RKO (cell line): Measurements from ENCODE around the gene COL23A1.

Experiments used
- DNase-seq: peaks from one replicate; pipeline ENCODE4 v3.0.0-alpha.2; 2016; ENCODE audit warnings: low spot score

COL23A1 gene

DNA sequence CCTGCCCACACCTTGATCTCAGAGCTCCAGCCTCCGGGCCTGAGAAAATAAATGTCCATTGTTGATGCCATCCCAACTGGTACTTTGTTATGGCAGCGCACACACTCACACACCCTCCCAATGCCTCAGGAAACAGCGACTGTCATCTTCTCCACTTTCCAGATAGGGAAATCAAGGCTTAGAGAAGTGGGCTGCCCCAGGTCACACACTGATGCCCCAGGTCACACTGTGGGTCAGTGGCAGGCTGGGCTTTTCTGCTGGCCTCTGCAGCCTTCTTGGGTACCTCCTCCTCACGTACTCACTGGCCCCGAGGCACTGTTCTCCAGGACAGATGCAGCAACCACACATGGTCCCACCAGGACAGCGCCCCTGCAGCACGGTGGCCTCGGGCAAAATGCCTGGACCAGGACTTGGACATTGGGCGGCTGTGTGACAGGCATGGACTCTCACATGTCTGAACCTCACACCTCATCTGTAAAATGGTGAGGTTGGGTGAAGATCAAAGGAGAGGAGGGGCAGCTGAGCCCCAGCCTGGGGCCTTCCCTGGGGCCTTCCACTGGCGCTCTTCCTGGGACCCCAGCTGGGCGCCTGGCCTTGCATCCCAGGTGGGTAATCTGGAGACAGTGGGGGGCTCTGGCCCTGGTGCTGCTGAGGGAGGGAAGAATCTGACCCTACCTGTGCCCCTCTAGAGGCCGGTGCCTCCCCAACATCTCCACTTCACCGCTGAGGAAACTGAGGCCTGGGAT lies 156.0 kb downstream of the COL23A1 start:
- DNase-seq = no peak

DNA sequence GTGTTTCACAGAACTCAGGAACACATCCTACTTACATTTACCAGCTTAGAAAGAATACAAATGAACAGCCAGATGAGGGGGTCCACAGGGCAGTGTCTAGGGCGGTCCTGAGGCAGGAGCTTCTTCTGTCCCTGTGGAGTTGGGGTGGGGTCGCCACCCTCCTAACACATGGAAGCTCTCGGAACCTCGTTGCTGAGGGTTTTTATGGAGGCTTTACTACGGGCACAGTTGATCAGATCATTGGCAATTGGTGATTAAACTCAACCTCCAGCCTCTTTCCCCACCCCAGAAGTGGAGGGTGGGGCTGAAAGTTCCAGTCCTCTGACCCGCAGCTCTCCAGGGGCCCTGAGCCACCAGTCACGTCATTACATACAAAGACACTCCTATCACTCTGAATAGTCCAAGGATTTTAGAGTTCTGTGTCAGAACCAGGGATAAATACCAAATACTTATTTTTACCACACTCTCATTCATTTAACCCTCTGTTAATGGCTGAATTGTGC lies 156.9 kb downstream of the COL23A1 start:
- no peak for DNase-seq

DNA sequence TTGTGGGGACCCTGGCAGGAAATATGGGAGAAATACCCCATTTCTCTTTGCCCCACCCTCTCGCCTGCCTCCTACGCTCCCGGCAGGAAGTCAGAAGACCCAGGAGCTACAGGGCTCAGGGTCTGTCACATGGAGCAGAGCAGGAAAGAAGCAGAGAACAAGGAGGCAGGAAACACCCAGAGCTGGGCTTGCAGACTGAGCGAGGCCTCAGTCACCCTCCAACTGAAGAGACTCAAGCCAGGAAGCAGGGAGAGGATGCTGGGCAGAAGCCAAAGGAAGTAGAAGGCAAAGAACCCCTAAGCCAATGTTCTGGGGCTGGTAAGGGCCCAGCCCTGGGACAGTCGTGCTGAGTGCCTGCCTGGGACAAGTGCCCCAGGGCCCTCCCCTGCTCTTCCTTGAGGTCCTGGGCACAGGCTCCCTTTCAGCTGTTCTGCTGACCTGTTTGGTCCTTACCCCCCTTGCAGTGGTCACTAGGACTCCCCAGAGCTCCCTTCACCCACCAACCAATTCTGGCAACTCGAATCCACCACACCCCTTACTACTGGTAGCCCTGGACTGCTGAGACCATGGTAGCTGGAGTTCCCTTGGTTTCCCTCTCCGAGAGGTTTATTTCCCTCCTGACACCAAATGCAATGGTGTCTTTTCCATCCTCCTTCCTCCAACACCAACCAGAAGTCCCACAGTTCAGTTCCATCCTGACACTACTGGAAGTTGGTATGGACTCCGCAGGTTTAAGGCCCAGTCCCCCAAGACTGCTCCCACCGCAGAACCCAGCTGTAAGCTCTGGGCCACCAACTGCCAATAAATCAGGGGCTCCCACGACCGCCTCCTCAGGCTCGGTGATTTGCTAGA lies 157.5 kb downstream of the COL23A1 start:
- no peak for DNase-seq

DNA sequence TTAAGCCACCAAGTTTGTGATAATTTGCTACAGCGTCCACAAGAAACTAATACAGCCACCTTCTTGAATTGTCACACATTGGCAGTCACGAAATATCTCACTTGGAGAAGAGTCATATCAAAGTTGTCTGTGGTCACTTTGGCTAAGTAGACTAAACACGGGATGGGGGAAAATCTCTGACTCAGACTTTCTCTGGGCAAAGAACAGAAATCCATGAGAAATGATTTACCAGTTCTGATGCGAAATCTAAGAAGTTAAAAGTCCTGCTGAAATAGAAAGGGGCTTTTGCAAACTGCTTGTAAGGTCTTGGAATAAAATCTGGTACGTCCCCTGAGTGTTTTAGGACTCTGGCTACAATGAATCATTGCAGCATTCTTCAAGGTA lies 158.4 kb downstream of the COL23A1 start:
- no peak for DNase-seq

DNA sequence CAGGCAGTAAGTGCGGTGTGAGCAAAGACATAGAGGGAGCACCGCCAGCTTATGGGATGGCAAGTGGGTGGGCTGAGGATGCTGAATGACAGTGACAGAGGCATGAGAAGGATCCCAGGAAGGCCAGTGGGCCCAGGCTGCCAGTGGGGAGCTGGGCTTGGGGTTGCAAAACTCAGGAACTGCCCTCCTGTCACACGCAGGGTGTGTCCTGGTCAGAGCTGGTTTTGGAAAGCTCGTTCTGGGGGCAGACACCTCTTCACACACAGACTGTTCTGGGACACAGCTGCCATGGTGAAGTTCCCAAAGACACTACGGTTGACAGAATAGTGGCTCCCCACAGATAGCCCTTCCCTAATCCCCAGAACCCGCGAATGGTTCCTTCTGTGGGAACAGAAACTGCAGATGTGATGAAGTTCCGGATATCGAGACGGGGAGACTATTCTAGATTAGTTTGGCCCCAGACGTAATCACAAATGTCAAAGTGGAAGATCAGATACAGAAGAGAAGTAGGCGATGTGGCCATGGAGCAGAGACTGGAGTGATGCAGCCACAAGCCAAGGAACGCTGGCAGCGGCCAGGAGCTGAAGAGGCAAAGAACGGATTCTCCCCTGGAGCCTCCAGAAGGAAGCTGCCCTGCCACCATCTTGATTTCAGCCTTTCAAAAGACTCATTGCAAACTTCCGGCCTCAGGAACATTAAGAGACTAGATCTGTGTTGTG lies 159.0 kb downstream of the COL23A1 start:
- DNase-seq = no peak

DNA sequence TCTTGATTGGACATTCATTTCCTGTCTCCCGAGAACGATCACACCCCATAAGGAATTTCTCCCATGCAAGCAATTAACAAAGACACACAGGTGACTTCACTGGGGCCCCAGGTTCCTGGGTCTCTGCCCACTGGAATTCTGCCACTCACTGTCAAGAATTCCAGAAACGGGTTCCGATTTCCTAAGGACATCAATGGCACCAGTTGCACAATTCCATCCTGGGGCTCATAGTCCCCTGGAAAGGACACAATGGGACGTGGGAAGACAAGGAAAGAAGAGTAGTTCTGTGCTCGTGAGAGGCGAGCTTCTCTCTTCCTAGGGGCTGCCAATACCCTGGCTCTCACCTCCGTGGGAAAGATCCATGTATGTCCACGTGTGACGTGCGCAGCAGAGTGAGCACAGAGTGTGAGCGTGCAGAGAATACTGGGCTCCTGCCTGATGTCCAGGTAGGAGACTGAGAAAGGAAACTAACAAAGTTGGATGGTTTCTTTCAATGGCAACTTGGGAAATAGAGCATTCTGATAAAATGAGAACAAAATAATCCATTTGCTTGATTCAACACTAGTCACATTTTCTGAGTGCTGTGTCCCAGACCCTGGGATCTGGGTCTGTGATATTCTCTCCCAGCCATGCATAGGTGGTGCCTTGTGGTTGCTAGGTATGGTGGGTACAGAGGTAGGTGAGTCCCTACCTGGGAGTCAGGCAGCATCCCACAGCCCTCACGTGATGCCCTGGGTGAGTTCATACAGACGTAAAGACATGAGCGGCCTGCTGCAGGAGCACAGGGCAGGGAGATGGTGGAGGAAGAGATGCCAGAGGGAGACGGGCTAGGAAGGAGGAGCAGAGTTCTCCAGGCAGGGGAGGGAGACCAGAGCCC lies 159.8 kb downstream of the COL23A1 start:
- no peak for DNase-seq

DNA sequence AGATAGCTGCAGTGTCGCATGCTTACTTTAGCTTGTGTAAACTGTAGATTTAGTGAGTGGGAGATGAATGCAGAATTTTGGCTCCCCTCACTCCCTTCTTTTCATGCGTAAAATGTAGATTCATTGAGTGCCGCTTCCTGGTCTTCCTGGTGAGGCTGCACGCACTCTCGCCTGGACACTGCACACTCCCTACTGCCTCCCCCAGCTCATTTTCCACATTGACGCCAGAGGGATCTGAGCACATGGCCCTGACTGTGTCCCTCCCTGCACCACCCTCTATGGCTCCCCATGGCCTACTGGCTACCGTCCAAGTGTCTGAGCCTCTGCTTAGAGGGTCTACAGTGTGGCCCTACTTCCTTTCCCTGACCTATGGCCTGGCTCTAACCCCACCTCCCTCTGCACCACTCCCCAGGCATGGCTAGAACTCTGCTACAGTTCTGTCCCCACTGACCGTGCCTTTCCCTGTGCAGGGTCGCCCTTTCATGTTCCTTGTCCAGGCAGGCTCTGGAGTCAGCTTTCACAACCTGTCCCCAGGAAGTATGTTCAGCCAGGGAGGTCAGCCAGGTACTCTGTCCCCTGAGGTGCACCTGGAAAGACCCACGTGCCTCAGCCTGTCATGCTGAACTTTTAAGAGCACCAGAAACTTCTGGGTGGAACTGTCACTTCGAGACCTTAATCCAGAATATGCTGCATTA lies 160.6 kb downstream of the COL23A1 start:
- no peak for DNase-seq

DNA sequence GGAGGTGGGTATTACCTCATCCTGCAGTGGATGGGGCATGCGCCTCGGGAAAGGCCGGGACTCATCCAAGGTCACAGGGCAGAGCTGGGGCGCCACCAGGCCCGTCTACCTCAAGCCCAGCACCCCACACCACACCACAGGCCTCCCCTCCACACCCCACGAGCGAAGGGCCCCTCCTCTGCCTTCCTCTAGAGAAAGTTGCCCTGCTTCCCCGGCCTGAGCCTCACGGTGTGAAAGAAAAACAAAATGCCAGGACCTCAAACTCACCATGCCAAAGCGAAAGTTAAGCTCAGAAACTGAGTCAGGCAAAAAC lies 161.1 kb downstream of the COL23A1 start:
- DNase-seq = no peak

DNA sequence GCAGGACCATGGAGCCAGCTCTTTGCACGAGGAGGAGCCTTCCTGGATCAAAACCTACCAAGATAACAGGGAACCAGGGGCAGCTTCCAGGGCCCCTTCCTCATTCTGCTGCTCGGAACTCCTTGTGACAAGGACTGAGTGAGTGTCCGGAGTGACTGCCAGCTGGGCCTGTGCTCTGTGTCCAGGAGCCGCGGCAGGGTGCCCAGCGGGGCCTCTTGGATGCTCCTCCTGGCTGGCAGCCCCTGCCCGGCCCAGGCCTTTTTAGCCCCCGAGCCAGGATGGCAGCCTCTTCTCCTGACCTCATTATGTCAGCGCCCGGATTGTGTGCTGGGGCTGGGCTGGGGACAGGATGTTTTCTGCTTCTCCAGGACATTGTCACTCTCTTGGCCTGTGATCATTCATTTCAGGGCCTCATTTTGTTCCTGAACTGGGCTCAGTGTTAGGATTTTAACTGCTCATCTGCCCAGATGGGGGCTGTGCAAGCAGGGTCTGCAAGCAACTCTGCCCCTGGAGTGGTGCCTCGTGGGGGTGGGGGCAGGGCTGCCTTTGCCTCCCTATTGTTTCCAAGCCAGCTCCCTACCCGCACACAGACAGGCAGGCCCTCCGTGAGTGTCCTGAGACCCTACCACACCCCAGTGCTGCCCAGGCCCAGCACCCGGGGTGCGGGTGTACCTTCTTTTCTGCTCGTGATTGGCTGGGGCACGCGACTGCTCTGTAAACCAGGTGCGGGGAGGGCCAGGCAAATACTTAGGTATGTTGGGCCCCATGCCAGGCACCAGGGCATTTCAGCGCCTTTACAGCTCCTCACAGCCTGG lies 161.6 kb downstream of the COL23A1 start:
- no peak for DNase-seq

DNA sequence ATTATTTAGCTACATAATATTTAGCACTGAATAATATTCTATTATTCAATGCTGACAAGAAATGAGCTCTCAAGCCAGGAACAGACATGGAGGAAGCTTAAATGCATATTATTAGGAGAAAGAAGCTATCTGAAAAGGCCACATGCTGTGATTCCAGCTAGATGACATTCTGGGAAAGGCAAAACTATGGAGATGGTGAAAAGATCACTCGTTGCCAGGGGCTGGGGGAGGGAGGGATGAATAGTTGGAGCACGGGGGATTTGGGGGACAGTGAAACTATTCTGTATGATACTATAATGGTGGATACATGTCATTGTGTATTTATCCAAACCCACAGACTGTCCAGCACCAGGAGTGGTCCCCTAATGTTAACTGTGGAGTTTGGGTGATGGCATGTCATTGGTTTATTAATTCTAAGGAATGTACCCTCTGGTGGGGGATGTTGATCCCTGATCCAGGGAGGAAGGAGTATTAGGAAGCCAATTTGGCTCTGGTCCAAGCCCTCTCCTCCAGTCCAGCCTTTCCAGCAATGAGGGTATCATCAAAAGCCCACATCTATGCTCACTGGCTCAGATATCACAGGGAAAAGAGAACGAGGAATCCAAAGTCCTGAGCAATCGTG lies 162.5 kb downstream of the COL23A1 start:
- no peak for DNase-seq

DNA sequence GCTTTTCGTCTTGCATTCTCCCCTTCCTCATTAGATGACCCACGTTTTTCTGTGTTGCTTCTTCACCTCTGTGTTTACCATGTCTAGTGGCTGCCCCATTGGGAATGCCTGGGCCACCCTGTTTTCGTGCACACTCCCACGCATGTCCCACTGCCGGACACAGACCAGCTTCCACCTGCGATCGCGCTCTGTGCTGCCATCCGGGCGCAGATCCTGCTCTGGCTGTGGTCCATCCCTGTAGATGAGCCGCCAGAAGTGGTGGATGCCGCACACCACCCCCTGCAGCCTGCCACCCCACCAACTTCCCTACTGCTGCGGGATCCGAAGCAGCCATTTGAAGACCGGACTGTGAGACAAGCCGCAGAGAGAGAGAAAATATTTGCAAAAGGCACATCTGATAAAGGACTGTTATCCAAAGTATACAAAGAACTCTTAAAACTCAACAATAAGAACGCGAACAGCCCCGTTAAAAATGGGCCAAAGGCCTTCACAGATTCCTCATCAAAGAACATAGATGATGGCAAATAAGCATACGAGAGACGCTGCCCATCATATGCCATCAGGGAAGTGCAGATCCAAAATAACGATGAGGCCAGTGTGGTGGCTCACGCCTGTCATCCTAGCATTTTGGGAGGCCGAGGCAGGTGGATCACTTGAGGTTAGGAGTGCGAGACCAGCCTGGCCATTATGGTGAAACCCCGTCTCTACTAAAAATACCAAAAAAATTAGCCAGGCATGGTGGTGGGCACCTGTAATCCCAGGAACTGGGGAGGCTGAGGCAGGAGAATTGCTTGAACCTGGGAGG lies 163.7 kb downstream of the COL23A1 start:
- no peak for DNase-seq

DNA sequence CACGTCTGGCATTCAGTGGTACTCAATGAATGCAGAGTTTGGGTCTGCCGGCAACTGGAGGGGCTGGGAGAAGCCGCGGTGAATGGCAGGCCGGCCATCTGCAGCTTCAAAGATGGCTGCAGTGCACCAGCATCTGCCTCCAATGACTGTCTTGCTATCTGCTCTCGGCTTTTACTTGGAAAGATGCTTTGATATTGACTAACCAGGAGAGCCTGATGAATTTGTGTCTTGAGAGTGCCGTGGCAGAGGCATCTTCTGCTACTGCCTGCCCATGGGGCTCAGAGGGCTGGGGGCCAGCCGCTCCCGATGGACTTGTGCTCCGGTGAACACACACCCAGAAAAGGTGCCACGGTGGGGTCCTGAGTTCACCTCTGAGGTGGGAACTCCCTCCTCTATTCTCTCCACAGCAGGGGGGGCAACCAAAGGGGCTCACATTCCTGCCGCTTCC lies 164.5 kb downstream of the COL23A1 start:
- no peak for DNase-seq

DNA sequence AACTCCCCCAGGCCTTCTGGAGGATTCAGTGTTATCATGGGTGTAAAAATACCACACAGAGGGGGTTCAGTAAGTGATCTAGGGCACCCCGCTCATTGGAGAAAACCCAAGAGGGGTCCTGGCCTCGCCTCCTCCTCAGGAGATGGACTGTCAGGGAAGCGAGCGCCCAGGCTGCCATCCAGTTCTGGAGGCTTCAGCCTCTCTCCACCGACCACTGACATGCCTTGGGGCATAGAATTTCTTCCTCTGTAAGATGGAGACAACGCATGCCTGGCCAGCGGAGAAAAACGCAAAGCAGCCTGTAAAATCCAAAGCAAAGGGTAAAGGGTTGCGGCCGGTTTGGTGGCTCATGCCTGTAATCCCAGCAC lies 165.4 kb downstream of the COL23A1 start:
- no peak for DNase-seq

DNA sequence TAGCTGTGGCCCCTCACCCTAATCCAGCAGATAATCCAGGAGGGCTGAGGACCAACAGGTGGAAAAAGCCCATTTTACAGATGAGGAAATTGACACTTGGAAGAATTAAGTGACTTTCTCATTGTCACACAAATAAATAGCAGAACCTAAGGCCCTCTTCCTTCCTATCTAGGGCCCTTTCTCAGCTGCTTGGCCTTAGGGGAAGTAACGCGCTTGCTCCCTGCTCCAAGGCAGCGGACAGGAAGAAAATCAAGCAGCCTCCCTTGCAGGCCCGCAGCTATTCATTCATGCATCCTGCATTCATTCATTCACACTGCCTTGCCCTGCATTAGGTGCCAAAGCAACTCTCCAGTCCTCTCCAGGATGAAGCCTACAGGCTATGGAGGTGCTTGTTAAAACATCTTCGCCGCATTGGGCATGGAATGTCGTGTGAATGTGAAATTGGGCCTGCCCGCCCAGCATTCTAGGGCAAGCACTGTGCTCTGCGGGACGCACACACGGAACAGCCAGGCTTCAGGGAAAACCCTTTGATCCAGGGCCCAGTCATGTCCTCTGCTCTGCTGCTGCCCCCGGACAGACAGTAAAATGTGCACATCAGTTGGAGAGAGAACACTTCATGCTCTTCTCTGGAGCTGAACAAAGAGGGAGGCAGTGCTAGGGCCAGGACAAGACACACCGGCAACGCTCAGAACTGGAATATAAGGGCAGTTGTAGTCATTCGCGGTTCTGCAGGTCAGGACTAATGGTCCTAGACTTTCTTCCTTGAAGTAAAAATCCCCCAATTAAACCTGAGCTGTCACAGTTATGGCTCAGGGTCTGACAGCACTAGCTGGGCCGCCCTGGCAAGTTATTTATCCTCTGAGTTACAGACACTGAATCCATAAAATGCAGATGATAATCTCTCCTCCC lies 166.0 kb downstream of the COL23A1 start:
- no peak for DNase-seq

DNA sequence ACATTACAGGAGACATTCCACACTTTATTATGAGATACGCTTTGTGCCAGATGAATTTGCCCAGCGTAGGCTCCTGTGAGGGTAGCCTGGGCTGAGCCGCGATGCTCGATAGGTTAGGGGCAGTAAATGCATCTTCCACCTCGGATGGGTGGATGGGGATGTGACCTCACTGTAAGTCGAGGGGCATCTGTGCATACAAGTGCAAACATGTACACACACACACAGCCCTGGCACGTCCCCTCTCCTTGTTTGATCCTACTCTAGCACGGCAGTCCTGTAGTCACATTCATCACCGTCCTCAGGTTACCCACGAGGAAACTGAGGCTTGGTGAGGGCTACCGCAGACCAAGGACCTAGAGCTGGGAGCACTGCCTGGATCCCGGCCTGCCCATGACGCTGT lies 166.8 kb downstream of the COL23A1 start:
- DNase-seq = no peak

DNA sequence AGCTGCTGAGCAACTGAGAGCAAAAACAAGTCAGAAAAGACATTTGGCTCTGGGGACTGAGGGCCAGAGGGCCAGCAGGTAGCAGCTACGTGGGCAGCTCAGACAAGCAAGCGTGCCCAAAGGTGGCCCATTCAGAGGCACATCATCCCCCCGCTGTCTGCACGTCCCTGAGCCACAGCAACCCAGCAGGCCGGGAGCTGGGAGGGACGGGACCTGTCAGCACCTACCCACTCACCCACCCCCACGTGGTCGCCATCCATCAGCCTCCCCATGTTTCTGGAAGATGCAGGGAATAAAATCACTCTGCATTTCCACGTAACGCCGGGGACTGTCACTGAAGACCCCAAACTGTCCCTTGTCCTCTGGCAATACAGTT lies 167.8 kb downstream of the COL23A1 start:
- no peak for DNase-seq

DNA sequence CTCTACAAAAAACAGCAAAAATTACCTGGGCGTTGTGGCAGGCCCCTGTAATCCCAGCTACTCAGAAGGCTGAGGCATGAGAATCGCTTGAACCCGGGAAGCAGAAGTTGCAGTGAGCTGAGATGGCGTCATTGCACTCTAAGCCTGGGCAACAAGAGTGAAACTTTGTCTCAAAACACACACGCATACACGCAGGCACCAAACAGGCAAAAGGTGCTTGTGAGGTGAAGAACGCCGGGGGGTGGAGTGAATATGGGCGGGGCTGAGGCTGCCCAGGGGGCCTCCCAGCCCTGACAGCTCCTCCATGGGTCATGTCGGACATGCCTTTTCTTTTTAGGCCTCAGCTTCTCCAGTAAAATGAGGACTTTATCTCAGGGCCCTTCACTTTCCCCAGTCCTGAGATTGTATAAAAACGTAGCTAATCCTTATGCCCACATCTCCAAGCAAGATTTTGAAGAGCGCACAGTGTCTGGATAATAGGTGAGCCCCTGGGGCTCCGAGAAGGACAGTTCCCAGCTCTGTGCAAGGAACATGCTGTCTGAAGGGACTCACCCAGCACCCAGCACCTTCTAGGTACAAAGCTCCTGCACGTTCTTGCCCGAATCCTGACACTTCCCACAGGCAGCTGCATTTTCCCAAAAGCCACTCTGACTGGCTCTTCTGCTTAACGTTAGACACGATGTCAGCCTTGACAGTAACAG lies 168.3 kb downstream of the COL23A1 start:
- DNase-seq = no peak
